GOT3 (cell line): ENCODE data around the gene LRRFIP2.
"Not testable (repeated sequence)": the region's sequence is repeated elsewhere in the genome, so short reads cannot be mapped to it uniquely, and the experiment has no call there.

Experiments used
- DNase-seq: peaks from one replicate; lab custom pipeline; 2025; ENCODE audit warnings: mixed read lengths; lab: John Stamatoyannopoulos, UW

The LRRFIP2 gene, protein sequence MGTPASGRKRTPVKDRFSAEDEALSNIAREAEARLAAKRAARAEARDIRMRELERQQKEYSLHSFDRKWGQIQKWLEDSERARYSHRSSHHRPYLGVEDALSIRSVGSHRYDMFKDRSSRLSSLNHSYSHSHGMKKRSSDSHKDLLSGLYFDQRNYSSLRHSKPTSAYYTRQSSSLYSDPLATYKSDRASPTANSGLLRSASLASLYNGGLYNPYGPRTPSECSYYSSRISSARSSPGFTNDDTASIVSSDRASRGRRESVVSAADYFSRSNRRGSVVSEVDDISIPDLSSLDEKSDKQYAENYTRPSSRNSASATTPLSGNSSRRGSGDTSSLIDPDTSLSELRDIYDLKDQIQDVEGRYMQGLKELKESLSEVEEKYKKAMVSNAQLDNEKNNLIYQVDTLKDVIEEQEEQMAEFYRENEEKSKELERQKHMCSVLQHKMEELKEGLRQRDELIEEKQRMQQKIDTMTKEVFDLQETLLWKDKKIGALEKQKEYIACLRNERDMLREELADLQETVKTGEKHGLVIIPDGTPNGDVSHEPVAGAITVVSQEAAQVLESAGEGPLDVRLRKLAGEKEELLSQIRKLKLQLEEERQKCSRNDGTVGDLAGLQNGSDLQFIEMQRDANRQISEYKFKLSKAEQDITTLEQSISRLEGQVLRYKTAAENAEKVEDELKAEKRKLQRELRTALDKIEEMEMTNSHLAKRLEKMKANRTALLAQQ

DNA sequence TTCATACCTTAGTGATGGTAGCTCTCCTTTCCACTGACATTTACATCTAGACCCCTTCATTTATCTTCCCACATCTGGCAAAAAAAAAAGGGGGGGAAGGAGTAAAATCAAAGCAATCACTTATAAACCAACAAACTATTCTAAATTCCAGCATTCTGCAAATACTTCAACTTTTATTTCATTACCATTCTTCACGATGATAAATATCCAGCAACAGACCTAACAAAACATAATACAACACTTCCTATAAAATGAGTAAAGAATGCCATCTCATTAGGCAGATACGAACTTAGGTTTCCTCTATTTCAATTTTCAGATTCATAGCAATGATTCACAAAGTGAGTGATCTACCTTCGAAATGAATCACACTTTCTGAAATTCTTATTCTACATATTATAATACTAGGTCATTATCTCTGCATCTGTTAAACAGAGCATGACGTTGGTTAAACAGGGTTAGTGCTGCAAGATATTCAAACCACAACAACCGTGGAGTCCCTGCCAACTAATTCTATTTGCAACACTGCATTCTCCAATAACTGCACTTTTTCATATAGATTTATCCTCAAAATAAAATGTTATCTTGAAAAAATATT is at the start of gene LRRFIP2:
TSS of gene LRRFIP2 (minus strand) at position 51 of the 595 bp plus-strand sequence. CDS start 25,599 bp downstream, outside the sequence.
- DNase-seq, result no peak

DNA sequence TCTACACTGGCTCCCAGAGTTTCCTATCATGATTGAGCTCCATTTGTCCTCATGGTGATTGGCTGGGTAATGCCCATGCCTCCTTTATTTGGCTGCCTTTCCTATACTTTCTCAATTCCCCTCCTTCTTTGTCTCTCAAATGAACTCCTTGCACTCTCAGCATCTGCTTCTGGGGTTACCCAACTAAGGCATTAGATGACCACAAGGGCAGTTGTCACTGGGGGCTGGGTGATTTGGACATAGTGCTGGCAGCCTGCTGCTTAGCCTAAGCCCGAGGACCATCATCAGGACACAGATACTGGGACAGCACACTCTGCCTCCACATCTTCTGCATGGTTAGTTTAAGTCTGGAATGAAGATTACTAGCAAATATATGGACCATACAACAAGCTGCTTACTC is 49.2 kb upstream of the LRRFIP2 start:
- DNase-seq, result no peak

DNA sequence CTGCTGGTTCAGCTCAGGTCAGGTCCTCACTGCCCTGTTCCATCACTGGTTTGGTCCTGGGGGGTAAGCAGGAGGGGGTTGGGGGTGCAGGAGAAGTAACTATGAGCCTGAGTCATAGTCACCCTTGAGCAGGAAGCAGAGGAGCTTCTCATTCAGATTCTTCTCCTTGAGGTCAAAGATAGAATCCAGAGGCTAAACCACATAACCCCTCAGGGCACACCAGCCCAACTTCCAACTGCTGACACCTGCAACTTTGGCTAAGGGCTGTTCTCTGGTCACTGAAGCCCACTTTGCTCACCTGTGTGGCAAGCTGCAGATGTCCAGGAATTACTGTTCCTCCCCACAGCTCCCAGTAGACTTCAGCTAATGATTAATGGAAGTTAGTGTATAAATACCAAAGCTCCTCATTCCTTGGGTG is 48.8 kb upstream of the LRRFIP2 start:
- DNase-seq, result no peak

DNA sequence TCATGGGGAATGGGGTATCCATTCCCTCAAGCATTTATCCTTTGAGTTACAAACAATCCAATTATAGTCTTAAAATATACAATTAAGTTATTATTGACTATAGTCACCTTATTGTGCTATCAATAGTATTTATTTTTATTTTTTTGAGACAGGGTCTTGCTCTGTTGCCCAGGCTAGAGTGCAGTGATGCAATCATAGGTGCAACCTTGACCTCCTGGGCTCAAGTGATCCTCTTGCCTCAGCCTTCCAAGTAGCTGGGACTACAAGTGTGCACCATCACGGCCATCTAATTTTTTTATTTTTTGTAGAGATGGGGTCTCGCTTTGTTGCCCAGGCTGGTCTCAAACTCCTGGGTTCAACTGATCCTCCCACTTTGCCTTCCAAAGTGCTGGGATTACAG is 48.2 kb upstream of the LRRFIP2 start:
- not testable (repeated sequence) for DNase-seq

DNA sequence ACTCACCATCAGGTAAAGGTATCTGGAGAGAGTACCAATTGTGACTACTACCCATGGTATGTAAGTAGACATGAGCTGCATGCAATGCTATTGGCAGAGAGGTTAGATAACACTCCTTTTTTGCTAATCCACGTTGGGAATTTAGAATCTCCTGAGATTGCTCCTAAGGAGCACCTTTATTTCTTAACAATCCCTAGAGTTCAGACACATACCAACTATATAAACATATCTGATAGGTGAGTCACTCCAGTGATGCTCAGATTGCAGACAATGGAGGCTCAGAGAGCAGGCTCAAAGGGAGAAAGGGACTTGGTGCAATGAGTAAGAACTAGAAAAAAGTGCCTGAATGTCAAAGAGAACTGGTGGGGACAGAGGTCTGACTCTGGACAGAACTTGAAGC is 47.0 kb upstream of the LRRFIP2 start:
- no peak for DNase-seq

DNA sequence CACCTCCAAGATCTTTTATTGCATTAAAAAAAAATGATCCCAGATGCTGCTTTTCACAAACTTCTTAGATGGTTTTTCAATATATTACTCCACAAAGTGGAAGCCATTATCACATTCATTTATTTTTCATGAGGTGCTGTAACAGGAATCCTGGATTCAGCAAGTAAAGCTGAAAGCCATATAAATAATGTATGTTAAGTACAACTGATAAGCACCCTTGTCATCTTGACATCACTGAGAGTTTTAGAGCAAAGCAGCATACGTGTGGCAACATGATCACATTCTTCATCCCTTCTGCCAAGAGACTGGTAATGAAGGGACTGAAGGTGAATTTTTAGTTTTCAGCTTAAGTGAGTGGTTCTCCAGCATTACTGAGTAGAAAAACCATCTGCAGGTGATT is 44.9 kb upstream of the LRRFIP2 start:
- no peak for DNase-seq

DNA sequence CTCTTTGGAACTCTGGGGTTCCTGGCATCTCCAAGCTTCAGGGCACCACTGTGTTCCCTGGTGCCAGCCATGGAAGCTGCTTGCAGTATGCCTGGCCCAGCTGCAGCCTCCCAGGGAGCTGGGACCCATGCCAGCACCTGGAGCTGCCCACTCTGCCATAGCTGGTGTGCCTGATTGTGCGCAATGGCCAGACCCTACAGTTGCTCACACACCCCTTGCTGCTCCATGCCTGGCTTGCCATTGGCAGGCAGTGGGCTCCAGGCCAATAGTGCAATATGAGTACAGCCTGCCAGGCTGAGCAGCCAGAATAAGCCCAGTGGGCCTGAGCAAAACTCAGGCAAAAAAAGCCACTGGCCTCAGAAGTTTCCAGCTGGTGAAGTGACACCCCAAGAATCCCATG is 43.8 kb upstream of the LRRFIP2 start:
- DNase-seq, result no peak

DNA sequence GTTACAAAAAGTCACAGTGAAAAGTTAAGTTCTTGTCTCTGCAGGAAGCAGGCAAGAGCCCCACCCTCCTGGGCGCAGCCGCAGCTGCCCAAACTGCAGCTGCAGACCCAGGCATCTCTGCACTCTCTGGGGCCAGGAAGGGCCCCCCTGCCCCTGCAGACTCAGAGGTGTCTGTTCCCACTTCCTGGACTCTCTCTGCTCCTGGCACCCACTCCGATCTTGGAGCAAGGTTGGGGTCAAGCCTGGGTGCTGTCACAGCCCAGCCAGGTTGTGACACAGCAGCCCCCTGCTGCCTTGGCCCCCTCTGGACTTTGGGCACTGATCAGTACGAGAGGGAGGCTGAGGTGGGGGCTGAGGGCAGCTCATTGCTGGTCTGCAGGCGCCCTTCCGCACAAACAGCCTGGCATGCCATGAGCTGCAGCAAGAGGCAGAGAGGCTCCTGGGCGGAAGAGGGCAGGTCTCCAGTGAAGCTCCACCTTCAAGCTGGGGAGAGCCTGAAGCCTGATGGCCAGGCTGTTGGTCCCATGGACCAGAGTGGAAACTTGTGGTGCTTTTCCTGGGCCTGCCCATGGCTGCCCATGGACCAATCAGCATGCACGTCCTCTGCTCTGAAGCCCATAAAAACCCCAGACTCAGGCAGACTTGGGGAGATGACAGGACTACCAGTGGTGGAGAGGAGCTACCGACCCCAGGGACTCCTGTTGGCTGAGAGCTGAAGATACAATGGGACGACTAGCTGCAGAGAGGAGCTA is 42.9 kb upstream of the LRRFIP2 start:
- no peak for DNase-seq

DNA sequence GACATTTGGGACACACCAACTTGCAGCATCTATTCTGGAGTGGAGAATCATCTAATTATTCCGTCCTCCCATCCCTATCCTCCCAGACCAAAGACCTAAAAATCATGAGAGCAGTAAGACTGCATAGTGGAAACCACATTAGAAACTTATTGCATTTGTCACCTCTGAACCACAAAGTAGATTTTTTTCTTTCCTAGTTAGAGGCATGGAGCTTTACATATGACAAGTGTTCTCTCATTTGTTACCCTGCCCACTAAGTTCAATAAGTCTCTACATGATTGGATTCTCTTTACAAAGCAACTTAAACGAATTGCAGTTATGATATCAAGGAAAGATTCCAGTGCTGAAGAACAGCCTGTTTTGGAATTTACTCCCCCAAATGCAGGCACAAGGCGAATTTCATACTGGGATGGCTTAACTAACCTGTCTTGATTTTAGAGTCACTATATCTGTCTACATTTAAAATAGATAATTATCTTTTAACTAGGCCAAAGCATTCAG is 42.3 kb upstream of the LRRFIP2 start:
- DNase-seq, result no peak

DNA sequence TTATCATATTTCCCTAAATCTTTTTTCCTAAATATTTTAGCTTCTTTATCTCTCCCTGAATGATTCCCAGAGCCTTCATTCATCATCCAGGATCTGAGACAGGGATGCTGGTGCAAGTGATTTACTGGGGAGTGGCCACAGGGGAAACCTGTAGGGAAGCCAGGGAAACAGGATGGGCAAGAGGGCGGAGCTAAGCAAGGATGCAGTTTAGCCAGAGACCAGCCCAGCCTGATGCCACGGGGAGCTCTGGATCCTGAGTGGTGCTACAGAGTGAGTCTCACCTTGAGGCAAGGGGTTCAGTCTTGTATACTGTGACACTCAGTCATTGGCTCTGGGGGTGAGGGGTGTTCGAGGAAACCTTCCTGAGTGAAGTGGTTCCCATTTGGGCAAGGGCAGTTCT is 39.7 kb upstream of the LRRFIP2 start:
- no peak for DNase-seq

DNA sequence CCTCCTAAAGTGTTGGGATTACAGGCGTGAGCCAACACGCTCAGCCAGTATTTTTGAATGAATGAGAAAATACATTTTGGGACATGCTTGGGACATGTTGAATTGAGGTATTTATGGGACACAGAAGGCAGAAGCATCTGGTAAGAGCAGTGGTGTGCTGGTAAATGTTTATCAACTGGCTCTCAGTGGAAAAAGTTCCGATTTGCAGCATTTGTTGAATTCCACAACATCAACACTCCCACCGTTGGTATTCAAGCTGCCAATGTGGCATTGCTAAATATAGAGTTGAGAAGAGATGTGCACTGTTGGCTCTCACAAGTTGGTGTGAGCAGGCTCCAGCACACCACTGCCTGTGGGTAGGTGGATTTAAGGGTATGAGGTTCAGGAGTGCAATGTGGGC is 35.8 kb upstream of the LRRFIP2 start:
- DNase-seq, result no peak

DNA sequence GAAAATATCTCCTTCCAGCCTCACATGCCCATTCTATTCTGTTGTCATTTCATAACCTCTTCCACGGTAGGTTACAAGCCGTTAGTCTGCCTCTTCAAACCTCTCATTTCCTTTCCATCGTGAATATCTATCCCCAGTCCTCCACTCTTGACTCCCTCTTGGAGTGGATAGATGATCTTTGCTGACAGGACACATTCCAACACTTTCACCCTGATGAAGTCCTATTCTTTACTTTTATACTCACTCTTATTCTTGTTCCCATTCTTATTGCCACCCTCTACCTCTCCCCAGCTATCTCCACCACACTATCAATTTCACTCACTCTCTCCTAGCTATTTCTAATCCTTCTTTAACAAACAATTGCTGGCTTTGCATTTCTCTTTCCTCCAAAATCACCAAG is 34.2 kb upstream of the LRRFIP2 start:
- DNase-seq, result not testable (repeated sequence)

DNA sequence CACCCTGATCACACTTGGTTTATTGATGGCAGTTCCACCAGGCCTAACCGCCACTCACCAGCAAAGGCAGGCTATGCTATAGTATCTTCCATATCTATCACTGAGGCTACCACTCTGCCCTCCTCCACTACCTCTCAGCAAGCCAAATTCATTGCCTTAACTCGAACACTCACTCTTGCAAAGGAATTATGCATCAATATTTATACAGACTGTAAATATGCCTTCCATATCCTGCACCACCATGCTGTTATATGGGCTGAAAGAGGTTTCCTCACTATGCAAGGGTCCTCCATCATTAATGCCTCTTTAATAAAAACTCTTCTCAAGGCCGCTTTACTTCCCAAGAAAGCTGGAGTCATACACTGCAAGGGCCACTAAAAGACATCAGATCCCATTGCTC is 33.6 kb upstream of the LRRFIP2 start:
- DNase-seq, result not testable (repeated sequence)

DNA sequence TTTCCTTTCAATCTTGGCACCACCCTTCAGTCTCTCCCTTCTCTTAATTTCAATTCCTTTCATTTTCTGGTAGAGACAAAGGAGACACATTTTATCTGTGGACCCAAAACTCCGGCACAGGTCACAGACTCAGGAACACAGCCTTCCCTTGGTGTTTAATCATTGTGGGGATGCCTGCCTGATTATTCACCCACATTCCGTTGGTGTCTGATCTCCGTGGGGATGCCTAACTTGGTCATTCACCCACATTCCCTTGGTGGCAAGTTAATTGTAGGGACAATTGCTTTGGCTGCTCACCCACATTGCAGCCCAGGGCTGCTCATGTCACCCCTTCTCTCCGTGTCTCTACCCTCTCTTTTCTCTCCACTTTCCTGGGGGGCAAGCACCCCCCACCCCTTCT is 31.7 kb upstream of the LRRFIP2 start:
- DNase-seq, result not testable (repeated sequence)

DNA sequence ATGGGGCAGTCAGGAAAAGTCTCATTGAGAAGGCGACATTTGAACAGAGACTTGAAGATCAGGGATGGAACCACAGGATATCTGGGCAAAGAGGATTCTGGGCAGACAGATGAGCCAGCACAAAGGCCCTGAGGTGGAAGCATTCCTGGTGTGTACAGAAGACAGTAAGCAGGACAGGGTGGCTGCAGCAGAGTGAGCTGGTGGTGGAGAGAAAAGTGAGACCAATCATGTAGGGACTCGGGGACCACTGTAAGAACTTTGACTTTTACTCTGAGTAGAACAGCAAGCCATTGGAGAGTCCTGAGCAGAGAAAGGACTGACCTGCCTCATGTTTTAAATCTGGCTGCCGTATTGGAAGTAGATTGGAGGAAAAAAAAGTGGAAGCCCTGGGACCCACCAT is 29.9 kb upstream of the LRRFIP2 start:
- no peak for DNase-seq

DNA sequence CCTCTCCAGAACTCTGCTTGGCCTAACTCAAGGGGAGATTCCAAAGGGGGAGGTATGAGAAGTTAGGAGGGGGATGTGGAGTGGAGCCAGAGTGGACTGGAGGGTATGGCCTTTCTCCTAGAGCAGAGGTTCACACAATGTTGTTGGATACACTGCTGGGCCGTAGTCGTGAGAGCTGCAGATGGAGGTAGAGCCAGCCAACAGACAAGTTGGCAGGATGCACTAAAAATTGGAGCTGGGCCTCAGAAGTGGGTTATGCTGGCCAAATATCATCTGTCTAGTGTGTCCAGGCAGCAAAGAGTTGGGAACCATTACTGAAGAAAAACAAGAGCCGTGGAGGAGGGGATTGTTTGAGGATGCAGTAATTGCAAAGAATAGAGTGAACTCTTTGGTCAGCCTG is 27.7 kb upstream of the LRRFIP2 start:
- DNase-seq, result no peak

DNA sequence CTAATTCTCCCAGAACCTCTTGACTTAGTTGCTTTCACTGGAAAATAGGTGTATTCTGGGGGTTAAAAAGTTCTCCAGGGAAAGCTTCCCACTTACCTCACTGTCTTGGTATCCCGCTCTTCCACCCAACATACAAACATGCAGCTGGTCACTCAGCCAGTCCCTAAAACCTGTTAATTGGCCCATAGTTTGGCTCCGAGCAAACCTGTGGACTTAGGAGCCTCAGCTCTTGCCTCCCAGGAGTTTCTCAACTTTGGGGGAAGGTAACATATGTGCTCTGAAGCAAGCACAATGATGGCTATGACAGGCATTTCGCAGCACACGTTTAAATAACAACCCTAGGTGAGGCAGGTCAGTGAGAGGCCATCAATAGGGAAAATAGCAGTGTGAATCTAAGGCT is 25.8 kb upstream of the LRRFIP2 start:
- no peak for DNase-seq

DNA sequence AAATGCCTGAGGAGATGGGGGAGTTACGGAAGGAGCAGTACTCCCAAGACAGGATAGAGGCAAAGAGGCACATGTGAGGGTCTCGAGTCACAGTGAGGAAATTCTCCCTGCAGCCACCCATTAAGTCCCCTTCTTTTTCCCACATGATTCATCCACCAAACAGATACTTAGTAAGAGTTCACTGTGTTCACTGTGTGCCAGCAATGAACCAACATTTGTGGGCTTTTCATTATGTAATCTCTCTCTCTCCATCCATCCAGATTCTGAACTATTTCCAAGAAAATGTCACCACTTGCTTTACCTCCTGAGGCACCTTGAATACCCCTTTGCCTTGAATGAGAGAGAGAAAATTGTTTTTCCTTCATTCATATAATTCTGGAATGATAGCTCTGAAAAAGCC is 24.6 kb upstream of the LRRFIP2 start:
- DNase-seq, result no peak

DNA sequence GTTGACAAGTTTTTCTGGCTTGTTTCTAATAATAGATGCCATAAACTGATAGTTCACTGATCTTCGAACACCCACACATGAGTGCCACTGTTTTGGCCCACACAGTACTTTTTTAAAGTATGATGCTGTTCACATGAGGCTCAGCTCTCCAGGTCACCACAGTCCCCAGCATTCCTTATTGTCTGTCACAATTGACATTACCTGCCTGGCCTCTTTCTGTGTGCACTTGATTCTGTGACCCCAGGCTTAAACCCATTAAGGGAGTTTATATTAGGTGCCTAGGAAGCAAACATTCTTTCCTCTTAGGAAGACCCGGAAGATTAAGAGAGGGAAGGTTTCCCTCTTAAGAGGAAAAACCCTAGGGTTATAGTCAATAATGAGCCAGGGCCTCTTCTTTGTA is 24.2 kb upstream of the LRRFIP2 start:
- no peak for DNase-seq

DNA sequence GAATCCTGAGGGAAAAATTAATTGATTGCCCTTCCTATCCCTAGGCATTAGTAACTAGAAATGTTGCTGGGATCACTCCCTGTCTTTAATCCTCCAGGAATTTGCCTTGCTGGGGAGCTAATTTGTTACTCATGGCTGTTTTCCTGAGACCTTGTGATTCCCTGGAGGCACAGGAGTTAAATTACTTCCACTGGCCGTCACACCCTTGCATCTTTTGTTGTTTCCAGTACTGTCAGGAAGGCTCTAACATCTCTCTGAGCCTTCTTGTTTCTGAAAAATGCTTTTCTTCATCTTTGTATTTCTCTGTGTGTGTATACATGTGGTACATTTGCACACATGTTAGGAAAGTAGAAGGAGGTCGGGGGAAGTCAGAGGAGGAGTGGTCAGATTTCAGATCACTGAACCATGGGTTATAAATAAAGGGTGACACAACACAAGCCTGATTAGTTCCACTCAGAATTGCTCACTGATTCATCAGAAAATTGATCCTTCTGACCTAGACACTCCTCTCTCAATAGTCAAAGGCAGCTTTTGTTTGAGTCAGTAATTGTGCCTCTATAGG is 23.5 kb upstream of the LRRFIP2 start:
- DNase-seq, result peak; percentile 55

DNA sequence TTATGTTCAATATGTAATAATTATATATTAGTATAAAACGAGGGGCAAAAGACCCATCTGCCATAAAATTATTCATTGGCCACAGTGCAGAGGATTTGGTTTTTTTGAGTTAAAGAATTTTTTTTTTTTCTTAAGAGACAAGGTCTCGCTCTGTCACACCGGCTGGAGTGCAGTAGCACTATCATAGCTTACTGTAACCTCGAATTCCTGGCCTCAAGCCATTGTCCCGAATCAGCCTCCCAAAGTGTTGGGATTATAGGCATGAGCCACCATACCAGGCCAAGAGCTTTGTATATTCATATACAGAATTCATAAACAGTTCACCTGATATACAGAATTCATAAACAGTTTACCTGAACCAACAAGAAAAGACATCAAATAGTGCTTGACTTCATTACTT is 20.2 kb upstream of the LRRFIP2 start:
- DNase-seq, result no peak

DNA sequence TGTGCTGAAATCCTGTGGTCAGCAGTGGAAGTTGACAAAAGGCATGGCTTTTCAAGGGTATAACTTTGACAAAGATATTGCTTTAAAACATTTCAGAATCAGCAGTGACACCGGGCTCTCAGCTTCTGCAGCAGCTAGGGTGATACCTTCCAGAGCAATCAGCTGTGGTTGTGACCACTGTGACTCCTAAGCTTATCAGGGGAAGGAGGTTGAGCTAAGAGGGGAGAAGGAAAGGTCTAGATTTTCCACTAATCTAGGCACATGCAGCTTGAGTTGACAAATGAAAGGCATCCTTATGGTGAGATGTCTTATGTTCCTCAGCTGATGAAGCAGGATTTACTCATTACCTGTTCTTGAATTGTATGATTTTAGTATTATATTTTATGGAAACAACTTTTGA is 16.3 kb upstream of the LRRFIP2 start:
- no peak for DNase-seq
